Measurements from ENCODE around the gene NSD1.

DNA sequence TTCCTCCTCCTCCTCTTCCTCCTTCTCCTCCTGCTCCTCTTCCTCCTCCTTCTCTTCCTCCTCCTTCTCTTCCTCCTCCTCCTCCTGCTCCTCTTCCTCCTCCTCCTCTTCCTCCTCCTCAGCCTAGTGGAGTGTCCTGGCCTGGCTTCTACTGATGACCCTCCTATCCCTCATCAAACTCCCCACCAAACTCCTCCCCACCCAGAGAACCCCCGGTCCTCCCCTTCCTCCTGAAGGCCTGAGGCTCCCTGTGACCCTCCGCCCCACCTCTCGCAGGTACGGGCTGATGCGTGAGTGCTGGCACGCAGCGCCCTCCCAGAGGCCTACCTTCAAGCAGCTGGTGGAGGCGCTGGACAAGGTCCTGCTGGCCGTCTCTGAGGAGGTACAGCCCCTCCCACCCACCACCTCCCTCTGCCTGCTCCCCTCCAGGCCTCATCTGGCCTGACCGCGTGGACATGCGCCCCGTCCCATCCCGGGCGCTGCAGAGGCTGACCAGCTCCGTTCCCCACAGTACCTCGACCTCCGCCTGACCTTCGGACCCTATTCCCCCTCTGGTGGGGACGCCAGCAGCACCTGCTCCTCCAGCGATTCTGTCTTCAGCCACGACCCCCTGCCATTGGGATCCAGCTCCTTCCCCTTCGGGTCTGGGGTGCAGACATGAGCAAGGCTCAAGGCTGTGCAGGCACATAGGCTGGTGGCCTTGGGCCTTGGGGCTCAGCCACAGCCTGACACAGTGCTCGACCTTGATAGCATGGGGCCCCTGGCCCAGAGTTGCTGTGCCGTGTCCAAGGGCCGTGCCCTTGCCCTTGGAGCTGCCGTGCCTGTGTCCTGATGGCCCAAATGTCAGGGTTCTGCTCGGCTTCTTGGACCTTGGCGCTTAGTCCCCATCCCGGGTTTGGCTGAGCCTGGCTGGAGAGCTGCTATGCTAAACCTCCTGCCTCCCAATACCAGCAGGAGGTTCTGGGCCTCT is 36.3 kb upstream of the NSD1 start:
- no peak for TF ChIP-seq CTCF (IDR thresholded peaks at IDR 0.05)
- no peak for TF ChIP-seq POLR2A (IDR thresholded peaks at IDR 0.05)

Data from esophagus squamous epithelium (tissue), 4 donors.